RPMI7951 (cell line): Measurements from ENCODE around the gene DPH6. TPM values are rescaled to one million over a fixed set of nuclear protein-coding genes. Genes with fewer than 3 reads are reported as not detected.
"Not testable (repeated sequence)": the region's sequence is repeated elsewhere in the genome, so short reads cannot be mapped to it uniquely, and the experiment has no call there.

Experiments
- DNase-seq: peaks from one replicate; pipeline ENCODE4 v3.0.0-alpha.2; 2012; ENCODE audit warnings: low read depth
- total RNA-seq: library from RNA; depleted of rRNA; stranded (reverse); fragments of >200 nt; shearing (Covaris generic); gene quantifications from 2 replicates; pipeline ENCODE4 v1.2.3, GENCODE V29; 2014

Gene DPH6
- total RNA-seq, 1 experiment from 2014 or later, result 30.8 TPM

- DNase-seq, result no peak
These were observed 59.7 kb downstream of the DPH6 start for GRCh38 chr15:35486296-35486695.

- DNase-seq, result no peak
These were observed 60.6 kb downstream of the DPH6 start for GRCh38 chr15:35485411-35485810.

GRCh38 chr15:35484231-35484945 is 61.6 kb downstream of the DPH6 start:
- DNase-seq, result peak; percentile 37

GRCh38 chr15:35481992-35482391 is 64.0 kb downstream of the DPH6 start:
- peak; percentile 95 for DNase-seq

GRCh38 chr15:35481064-35481463 is 64.9 kb downstream of the DPH6 start:
- DNase-seq, result no peak

GRCh38 chr15:35479423-35479822 is 66.5 kb downstream of the DPH6 start:
- DNase-seq, result no peak

GRCh38 chr15:35477312-35478262 is 68.4 kb downstream of the DPH6 start:
- DNase-seq, result no peak

GRCh38 chr15:35471024-35471423 is 74.9 kb downstream of the DPH6 start:
- no peak for DNase-seq

GRCh38 chr15:35470441-35470840 is 75.5 kb downstream of the DPH6 start:
- no peak for DNase-seq

GRCh38 chr15:35466476-35466875 is 79.5 kb downstream of the DPH6 start:
- no peak for DNase-seq

- DNase-seq, result no peak
These were observed 80.2 kb downstream of the DPH6 start for GRCh38 chr15:35465783-35466182.

- no peak for DNase-seq
These were observed 85.3 kb downstream of the DPH6 start for GRCh38 chr15:35460616-35461015.

GRCh38 chr15:35458176-35458856 is 87.6 kb downstream of the DPH6 start:
- DNase-seq, result no peak

- DNase-seq, result no peak
These were observed 90.8 kb downstream of the DPH6 start for GRCh38 chr15:35455201-35455600.

- DNase-seq, result no peak
These were observed 95.5 kb downstream of the DPH6 start for GRCh38 chr15:35450492-35450891.

GRCh38 chr15:35448294-35448693 is 97.7 kb downstream of the DPH6 start:
- DNase-seq, result no peak

- DNase-seq, result no peak
These were observed 100.1 kb downstream of the DPH6 start for GRCh38 chr15:35445891-35446290.

GRCh38 chr15:35444557-35445204 is 101.3 kb downstream of the DPH6 start:
- DNase-seq, result peak; percentile 58

- DNase-seq, result no peak
These were observed 102.6 kb downstream of the DPH6 start for GRCh38 chr15:35443376-35443775.

GRCh38 chr15:35442742-35443141 is 103.2 kb downstream of the DPH6 start:
- DNase-seq, result no peak

- DNase-seq, result not testable (repeated sequence)
These were observed 104.7 kb downstream of the DPH6 start for GRCh38 chr15:35441279-35441678.

- peak; percentile 48 for DNase-seq
These were observed 105.7 kb downstream of the DPH6 start for GRCh38 chr15:35440265-35440664.
